ENCODE data around the gene CS. TPM values are rescaled to one million over a fixed set of nuclear protein-coding genes. Genes with fewer than 3 reads are reported as not detected.

Gene CS
- total and polyA plus RNA-seq, 2 donors (not counting 1 experiment from before 2014, with no cell fraction given): 117 to 170 TPM

GRCh38 chr12:56253091-56253490, 47.0 kb downstream of the CS start:
- no peak for TF ChIP-seq EZH2 (IDR thresholded peaks at IDR 0.05; ENCODE audit: low read length, missing control alignments)
- no peak overlapping the region for H3K4me3 ChIP-seq (replicated peaks in 1 of 4; ENCODE audit: control extremely low read depth in 1 of 4, insufficient read depth in 1 of 4, low read depth in 3 of 4, low read length in 4 of 4)
- H3K36me3 ChIP-seq (ENCODE audit: control insufficient read depth, insufficient read depth, low read length): peaks cover 41% of the 10 kb centered on the region
- peaks cover 11% of the 10 kb centered on the region for H3K4me1 ChIP-seq (ENCODE audit: control insufficient read depth, extremely low read depth, insufficient read depth, low read length)
- no peak overlapping the region for H3K9ac ChIP-seq (ENCODE audit: insufficient read depth, low read length)
- no peaks in the 10 kb centered on the region for H3K27me3 ChIP-seq (ENCODE audit: control insufficient read depth, insufficient read depth, low read length)
- H3K9me3 ChIP-seq (ENCODE audit: control insufficient read depth, insufficient read depth, low read depth, low read length): no peaks in the 10 kb centered on the region
- no peak overlapping the region for H2AFZ ChIP-seq (ENCODE audit: low read length)
- H4K20me1 ChIP-seq (ENCODE audit: control insufficient read depth, extremely low read depth, insufficient read depth, low read length): no peaks in the 10 kb centered on the region
- no peak for DNase-seq (ENCODE audit: low read depth in 2 of 2)
- H3K4me2 ChIP-seq (ENCODE audit: extremely low read depth, insufficient read depth, low read length): no peak overlapping the region
- peaks cover 35% of the 10 kb centered on the region for H3K79me2 ChIP-seq (ENCODE audit: control insufficient read depth, insufficient read depth, low read length)
- no peak overlapping the region for H3K27ac ChIP-seq (ENCODE audit: insufficient read depth, low read length)

GRCh38 chr12:56252649-56253048, 47.5 kb downstream of the CS start:
- no peak overlapping the region for H3K9ac ChIP-seq (ENCODE audit: insufficient read depth, low read length)
- peaks cover 31% of the 10 kb centered on the region for H3K79me2 ChIP-seq (ENCODE audit: control insufficient read depth, insufficient read depth, low read length)
- H3K4me3 ChIP-seq (replicated peaks in 1 of 4; ENCODE audit: control extremely low read depth in 1 of 4, insufficient read depth in 1 of 4, low read depth in 3 of 4, low read length in 4 of 4): no peak overlapping the region
- H3K4me1 ChIP-seq (ENCODE audit: control insufficient read depth, extremely low read depth, insufficient read depth, low read length): peaks cover 11% of the 10 kb centered on the region
- H3K36me3 ChIP-seq (ENCODE audit: control insufficient read depth, insufficient read depth, low read length): peaks cover 45% of the 10 kb centered on the region
- H3K27me3 ChIP-seq (ENCODE audit: control insufficient read depth, insufficient read depth, low read length): no peaks in the 10 kb centered on the region
- TF ChIP-seq EZH2 (IDR thresholded peaks at IDR 0.05; ENCODE audit: low read length, missing control alignments) (no peak), CTCF (conservative IDR thresholded peaks at IDR 0.05 in 1 of 2, IDR thresholded peaks at IDR 0.05 in 1 of 2; ENCODE audit: low read depth in 1 of 2, low read length in 2 of 2) (no peak)
- DNase-seq (ENCODE audit: low read depth in 2 of 2): no peak
- no peak overlapping the region for H3K4me2 ChIP-seq (ENCODE audit: extremely low read depth, insufficient read depth, low read length)
- no peaks in the 10 kb centered on the region for H3K9me3 ChIP-seq (ENCODE audit: control insufficient read depth, insufficient read depth, low read depth, low read length)
- no peak overlapping the region for H2AFZ ChIP-seq (ENCODE audit: low read length)
- H3K27ac ChIP-seq (ENCODE audit: insufficient read depth, low read length): no peak overlapping the region
- H4K20me1 ChIP-seq (ENCODE audit: control insufficient read depth, extremely low read depth, insufficient read depth, low read length): no peaks in the 10 kb centered on the region

GRCh38 chr12:56248711-56249110, 51.4 kb downstream of the CS start:
- Histone ChIP-seq H3K27ac (ENCODE audit: insufficient read depth, low read length) (no peak overlapping the region), H3K36me3 (ENCODE audit: control insufficient read depth, insufficient read depth, low read length) (peaks cover 50% of the 10 kb centered on the region)
- TF ChIP-seq CTCF (conservative IDR thresholded peaks at IDR 0.05 in 1 of 2, IDR thresholded peaks at IDR 0.05 in 1 of 2; ENCODE audit: low read depth in 1 of 2, low read length in 2 of 2) (no peak), EZH2 (IDR thresholded peaks at IDR 0.05; ENCODE audit: low read length, missing control alignments) (no peak)

More at GRCh38 chr12:56248711-56249110, 51.4 kb downstream of the CS start:
- Histone ChIP-seq H4K20me1 (ENCODE audit: control insufficient read depth, extremely low read depth, insufficient read depth, low read length) (no peaks in the 10 kb centered on the region), H3K4me2 (ENCODE audit: extremely low read depth, insufficient read depth, low read length) (no peak overlapping the region), H2AFZ (ENCODE audit: low read length) (no peak overlapping the region), H3K27me3 (ENCODE audit: control insufficient read depth, insufficient read depth, low read length) (no peaks in the 10 kb centered on the region), H3K9me3 (ENCODE audit: control insufficient read depth, insufficient read depth, low read depth, low read length) (no peaks in the 10 kb centered on the region), H3K9ac (ENCODE audit: insufficient read depth, low read length) (no peak overlapping the region), H3K4me1 (ENCODE audit: control insufficient read depth, extremely low read depth, insufficient read depth, low read length) (no peaks in the 10 kb centered on the region), H3K4me3 (replicated peaks in 1 of 4; ENCODE audit: control extremely low read depth in 1 of 4, insufficient read depth in 1 of 4, low read depth in 3 of 4, low read length in 4 of 4) (no peak overlapping the region), H3K79me2 (ENCODE audit: control insufficient read depth, insufficient read depth, low read length) (peaks cover 1% of the 10 kb centered on the region)
- no peak for DNase-seq (ENCODE audit: low read depth in 2 of 2)
